Activated CD4-positive, alpha-beta T cell treated with anti-CD3 and anti-CD28 coated beads, Interleukin-2, amount 50 U/mL, for 4 hours (primary cell): ENCODE measurements around the gene ABCA1.
"Not testable (repeated sequence)": the region's sequence is repeated elsewhere in the genome, so short reads cannot be mapped to it uniquely, and the experiment has no call there.

Experiments
- DNase-seq, 2 experiments: peaks; one replicate each; pipeline ENCODE4 v3.0.0-alpha.2; 2020

The ABCA1 gene

DNA sequence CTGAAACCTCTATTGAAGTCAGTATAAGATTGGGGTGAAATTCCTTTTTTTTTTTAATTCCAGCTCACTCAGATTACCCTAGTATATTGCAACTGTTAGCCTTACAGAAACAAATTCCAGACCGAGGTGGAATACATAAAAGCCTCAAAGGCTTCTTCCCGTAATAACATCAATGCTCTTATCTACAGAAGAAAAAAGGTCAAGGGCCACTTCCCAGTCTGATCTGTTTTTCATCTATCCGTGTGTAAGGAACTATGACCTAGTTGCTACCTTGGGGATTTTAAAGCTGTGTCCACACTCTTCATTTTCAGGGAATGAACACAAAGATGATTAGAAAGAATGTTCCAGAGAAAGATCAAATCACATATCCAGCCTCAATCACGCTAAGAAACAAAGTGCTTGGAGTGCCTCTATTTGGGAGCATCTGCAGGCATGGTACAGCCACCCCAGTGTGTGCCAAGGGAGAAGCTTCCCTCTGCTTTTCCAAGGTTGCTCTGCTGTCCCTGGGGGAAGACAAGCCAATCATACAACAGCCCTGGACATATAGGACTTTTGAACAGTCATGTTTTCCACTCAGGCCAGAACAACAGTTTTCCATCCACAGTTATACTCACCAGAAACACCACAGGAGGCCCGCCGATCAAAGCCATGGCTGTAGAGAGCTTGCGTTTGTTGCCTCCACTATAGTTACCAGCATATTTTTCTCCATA is 140.5 kb downstream of the ABCA1 start:
- no peak for DNase-seq

DNA sequence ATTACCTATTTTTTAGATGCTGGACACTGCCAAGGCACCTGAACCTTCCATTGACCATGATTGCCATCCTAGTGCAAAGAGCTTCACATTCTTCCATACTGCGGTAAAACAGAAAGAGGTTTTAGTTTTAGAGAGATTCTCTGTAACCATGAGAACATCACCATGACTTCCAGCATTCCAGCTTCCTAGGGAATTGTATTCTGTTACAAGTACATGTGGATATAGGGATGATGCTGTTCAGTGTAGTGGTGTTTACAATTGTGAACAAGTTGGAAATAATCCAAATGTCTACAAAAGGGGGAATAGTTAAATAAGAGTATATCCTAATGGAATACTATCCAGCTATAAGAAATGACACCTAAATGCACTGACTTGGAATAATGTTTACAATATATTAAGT is 141.7 kb downstream of the ABCA1 start:
- no peak for DNase-seq

DNA sequence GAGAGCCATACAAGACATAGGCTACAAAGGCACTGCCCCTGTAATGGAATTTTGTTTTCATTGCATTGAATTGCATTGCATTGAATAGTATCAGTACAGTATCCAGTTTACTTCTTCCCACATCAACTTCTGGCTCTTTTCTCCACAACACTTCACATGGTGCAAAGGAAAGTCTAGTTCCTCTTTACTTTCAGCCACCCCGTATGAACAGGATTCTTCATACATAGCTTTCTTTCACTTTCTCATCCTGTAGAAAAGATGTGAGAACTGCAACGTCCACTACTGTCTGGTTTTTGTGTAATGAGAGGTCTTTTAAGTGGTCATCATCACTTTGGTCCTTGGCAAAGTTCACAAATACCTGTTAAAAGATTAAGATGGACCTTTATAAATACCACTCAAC is 143.9 kb downstream of the ABCA1 start:
- DNase-seq: no peak

GRCh38 chr9:104783588-104783987 is 144.4 kb downstream of the ABCA1 start:
- no peak for DNase-seq

DNA sequence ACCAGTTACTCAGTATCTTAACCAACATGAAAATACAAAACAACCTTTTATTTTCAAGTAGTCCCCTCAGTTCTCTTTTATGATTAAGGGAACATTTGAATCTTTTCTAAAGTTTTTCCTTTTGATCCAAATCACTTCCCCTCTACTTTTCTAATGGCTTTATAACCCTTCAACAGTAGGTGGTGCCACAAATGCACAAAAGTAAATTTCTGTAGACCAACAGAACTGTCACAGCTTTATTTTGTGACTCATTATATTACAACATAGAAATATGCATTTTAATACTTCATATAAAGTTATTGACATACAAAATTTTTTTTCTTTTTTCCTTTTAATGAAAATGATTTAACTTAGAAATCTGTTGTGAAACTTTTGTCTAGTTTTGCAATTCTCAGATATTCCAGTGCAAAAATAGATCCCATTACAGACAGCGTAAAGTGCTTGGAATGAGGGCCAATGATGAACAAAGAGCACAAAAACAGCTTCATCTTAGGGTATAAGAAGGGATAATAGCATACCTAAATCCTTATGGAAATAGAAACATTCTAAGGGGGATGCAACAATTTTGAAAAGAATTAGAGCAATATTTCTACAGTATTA is 147.1 kb downstream of the ABCA1 start:
- DNase-seq: no peak

GRCh38 chr9:104779946-104780535 is 147.9 kb downstream of the ABCA1 start:
- no peak for DNase-seq

GRCh38 chr9:104779334-104779733 is 148.6 kb downstream of the ABCA1 start:
- DNase-seq: no peak

DNA sequence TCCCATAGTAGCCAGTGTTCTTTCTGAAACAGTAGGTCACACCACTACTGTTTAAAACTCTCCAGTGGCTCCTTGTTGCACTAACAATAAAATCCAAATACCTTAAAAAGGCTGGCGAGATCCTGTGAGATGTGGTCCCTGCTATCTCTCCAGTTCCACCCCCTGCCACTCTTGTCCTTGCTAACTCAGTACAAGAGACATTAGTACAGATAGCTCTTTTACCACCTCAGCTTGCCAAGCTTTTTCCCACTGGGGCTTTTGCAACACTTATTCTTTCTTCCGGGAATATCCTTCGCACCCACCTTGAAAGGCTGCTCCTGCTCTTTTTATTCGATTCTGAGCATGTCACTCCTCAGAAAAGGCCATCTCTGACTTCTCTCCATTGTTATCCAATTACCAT is 149.2 kb downstream of the ABCA1 start:
- DNase-seq: no peak

DNA sequence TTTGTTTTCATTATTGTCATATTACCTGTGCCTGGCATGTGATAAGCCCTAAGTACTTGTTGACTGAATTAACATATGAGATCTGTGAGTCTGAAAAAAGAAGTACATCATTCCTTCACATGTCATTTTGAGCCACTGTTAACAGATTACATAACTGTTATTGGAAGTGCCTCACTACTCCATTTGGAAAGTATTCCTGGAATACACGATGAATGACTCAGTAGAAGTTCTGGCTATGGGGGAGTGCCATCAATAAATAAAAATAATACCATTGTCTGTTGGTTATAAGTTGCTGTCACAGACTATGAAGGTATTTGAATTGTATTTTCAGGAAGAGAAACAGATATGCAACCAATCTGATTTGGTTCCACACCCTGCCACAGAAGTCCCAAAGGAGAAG is 151.2 kb downstream of the ABCA1 start:
- DNase-seq: no peak

DNA sequence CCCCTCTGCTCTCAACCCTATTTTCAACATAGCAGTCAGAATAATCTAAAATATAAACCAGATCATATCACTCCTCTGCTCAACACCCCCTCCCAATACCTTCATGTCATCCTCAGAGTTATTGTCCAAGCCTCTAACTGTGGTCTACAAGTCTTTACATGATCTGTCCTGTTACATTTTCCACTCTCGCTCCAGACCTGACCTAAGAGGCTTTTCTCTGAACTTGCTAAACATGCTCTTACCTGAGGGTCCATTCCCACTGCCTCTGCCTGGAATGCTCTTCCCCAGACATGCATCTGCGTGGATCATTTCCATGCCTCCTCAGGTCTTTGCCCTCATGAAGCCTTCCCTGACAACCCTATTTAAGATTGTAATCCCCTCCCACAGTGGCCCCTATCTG is 152.0 kb downstream of the ABCA1 start:
- no peak for DNase-seq

DNA sequence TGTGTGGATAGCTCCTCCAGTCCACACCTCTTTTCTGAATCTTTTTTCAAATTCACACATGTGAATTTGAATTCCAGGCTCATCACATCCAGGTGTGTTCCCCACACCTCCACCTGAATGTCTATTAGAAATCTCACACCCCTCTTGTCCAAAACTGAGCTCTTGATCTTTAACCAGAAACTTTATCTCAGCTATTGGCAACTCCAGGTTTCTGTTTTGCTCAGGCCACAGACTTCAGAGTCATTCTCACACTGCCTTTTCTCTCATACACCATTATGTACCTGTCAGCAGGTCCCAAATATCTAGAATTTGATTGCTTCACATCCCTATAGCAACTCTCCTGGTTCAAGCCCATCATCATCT is 152.4 kb downstream of the ABCA1 start:
- DNase-seq: no peak

- DNase-seq: no peak
Observed at GRCh38 chr9:104774831-104775573, 153.0 kb downstream of the ABCA1 start.

DNA sequence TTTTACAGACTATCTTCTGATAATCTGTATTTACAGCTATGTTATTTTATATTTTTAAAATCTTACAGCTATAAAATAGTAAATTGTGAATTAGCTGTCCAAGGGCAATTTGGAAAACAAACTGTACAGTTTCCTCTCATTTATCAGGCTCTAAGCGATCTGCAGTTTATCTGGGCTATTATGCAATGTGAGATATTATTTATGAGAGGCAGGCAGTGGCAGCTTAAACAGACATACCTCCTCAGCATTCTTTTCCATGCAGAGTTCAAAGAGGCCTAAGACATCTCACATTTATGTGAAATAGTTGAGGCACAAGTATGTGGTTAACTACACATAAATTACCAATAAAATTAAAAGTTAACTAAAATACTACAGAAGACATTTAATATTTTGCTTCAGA is 153.8 kb downstream of the ABCA1 start:
- no peak for DNase-seq

GRCh38 chr9:104772714-104773510 is 155.0 kb downstream of the ABCA1 start:
- DNase-seq: no peak

- DNase-seq: no peak
Observed at GRCh38 chr9:104769655-104770054, 158.3 kb downstream of the ABCA1 start.

DNA sequence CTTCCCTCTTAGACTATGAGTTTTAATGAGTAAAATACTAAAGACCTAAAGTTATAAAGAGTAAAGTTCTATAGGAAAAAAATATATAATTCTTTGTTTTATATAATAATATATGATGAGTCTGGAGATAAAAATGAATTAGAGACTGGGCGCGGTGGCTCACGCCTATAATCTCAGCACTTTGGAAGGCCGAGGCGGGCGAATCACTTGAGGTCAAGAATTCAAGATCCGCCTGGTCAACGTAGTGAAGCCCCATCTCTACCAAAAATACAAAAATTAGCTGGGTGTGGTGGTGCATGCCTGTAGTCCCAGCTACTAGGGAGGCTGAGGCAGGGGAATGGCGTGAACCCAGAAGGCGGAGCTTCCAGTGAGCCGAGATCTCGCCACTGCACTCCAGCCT is 158.9 kb downstream of the ABCA1 start:
- not testable (repeated sequence) for DNase-seq

GRCh38 chr9:104767507-104767906 is 160.4 kb downstream of the ABCA1 start:
- no peak for DNase-seq

- no peak for DNase-seq
Observed at GRCh38 chr9:104766025-104766424, 161.9 kb downstream of the ABCA1 start.

DNA sequence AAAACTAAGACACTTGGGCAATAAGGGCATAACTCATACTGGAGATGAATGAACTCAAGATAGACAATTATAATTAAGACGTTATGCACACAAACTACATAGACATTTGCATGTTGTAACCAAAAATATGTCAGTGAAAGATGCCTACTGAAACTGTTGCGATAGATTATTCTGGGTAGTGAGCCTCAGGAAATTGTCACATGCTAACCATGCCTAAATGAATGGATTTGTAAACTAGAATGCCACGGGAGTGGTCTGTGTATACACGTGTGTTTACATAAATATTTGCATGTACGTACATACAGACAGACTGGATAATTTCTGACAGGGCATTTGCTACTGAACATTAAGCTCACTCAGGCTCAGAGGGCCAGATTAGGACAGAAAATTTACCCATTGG is 162.8 kb downstream of the ABCA1 start:
- DNase-seq: no peak

DNA sequence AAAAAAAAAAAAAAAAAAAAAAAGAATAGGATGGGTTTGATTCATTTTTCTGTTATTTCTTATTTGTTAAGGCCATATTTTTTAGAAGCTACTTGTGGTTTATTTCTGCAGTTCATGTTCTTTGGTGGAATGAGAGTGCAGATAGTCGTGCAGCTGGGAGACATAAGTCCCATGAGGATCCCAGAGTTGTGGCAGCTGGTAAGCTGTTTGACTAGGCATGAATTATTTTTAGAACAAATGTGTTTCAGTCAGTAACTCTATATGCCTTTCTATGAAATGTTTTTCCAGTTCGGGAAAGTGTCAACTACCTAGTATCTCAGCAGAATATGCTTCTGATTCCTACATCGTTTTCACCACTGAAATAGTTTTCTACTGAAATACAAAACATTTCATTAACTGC is 169.0 kb downstream of the ABCA1 start:
- DNase-seq: no peak

DNA sequence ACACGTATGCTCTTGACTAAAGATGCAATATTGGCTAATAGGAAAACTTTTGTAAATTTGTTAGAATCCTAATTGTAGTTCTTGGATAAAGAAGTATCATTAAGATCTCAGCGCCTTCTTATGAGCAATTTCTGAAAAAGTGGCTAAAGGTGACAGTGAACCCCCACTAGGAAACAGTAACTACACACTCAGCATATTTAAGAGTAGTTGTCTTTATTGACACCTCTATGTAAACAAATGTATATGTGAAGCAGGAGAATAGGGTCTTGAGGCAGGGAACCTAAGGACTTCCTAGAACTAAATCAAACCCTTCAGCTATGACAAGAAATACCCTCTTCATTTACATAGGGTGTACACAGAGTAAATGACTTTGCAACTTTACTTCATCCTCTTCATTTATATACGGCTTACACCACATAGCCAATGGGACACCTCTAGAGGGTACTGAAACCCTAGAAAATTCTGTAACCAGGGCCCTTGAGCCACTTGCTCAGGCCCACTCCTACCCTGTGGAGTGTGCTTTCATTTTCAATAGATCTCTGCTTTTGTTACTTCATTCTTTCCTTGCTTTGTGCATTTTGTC is 177.7 kb downstream of the ABCA1 start:
- DNase-seq: no peak

GRCh38 chr9:104748359-104749031 is 179.5 kb downstream of the ABCA1 start:
- no peak for DNase-seq
